Esophagus mucosa (tissue), 1 donor: ENCODE data around the gene CD36. TPM values are rescaled to one million over a fixed set of nuclear protein-coding genes. Genes with fewer than 3 reads are reported as not detected.

Experiments used
- ATAC-seq: fragments of 200-7000 bp; cut with Tn5 transposase; one replicate; pipeline ENCODE4 v1.9.1; 2020
- total RNA-seq: library from RNA; stranded (reverse); gene quantifications from one replicate; pipeline ENCODE4 v1.2.4, GENCODE V29; 2023
- donor health status: DM: yes; HTN: yes; CAD: no.

The CD36 gene
- total RNA-seq, result 4.2 TPM

DNA sequence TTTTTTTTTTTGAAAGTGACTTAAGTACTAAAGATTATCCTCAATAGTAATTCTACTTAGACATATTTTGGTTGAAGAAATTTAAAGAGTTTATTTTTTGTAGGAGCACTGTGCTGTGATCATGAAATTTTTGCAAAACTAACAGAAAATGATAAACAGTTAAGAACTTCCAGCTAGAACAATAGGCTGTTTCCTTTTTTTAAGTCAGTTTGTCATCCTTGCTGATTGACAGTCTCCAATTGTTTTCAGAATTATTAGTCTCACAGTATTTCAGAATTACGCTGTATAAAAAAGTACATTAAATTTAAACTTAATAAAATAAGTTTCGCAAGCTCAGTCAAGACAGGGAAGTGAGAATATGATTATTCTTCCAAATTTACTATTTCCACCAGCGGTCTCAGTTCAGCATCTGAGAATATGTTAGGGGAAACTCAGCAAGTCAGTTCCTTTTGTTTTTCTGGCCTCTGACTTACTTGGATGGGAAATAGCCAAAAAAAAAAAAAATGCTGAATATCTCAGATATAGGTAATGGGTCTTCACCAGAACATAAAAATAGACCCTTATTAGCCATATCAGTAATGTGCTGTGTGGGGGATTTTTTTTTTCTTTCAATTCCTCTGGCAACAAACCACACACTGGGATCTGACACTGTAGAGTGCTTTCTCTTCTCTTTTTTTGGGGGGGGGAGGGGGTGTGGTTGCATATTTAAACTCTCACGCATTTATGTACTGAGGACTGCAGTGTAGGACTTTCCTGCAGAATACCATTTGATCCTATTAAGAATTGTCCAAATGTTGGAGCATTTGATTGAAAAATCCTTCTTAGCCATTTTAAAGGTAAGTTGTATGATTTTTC lies at the start of gene CD36:
Gene CD36, plus strand, starts transcription at position 732 of the 855 bp plus-strand sequence. CDS start 8,099 bp downstream, outside the sequence.
- no peak for ATAC-seq

- no peak for ATAC-seq
These were observed 48.8 kb upstream of the CD36 start for GRCh38 chr7:80589631-80590030.

DNA sequence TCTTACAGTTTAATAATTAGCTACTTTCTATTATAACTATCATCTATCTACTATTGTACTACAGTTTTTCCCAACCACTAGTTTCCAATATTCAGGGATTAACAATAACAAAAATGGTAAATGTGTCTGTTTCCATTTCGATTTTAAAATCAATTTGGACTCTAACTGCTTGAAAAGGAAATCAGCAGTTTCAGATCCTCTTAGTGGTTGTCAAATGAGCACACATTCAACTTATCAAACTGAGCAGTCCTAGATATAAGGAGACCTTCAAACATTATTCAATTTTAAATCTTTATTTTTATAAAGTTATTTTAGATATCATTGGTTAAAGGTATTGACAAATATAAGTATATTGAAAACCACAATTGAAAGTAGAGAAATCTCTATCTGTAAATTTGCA lies 46.8 kb upstream of the CD36 start:
- no peak for ATAC-seq

- no peak for ATAC-seq
These were observed 44.4 kb upstream of the CD36 start for GRCh38 chr7:80593869-80594586.

GRCh38 chr7:80596933-80597517 lies 41.4 kb upstream of the CD36 start:
- ATAC-seq, result no peak

DNA sequence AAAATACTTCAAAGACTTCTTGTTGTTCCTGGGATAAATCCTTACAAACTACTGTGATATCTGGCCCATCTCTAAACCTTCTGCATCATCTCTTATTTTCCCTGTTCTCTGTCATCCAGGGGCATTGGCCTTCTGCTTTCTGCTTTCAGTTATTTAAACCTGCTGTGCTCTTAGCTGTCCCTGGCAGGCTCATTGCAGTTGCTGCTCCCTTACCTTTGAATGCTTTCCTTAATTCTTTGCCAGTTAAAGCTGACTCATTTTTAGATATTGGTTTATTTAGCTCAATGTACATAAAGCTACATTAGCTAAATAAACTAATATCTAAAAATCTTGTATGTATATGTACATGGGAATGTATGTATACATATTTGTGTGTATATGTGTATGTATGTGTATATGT lies 40.6 kb upstream of the CD36 start:
- ATAC-seq, result no peak

DNA sequence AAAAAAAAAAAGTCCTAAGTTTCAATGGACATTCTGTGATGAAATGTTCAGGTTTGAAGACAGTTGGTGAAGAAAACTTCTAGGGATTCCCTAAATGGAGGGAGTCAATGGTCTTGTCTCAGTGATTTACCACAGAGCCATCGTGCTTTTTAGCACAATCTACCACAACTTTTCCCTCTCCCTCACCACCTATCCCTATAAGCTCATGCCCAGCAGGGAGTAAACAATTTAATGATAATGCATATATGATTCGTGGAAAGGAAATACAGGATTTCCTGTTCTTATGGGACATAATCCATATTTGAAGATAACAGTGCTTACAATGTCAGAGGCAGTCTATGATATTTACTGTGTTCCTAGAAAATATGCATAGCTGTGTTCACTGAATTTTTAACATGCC lies 38.4 kb upstream of the CD36 start:
- no peak for ATAC-seq

- ATAC-seq, result no peak
These were observed 36.4 kb upstream of the CD36 start for GRCh38 chr7:80601999-80602398.

GRCh38 chr7:80603940-80604339 lies 34.5 kb upstream of the CD36 start:
- no peak for ATAC-seq

- ATAC-seq, result no peak
These were observed 34.0 kb upstream of the CD36 start for GRCh38 chr7:80604436-80604835.

- ATAC-seq, result no peak
These were observed 31.3 kb upstream of the CD36 start for GRCh38 chr7:80607136-80607535.

GRCh38 chr7:80608336-80608735 lies 30.1 kb upstream of the CD36 start:
- no peak for ATAC-seq

GRCh38 chr7:80609751-80610150 lies 28.7 kb upstream of the CD36 start:
- no peak for ATAC-seq

- no peak for ATAC-seq
These were observed 27.1 kb upstream of the CD36 start for GRCh38 chr7:80611353-80611752.

- ATAC-seq, result no peak
These were observed 26.7 kb upstream of the CD36 start for GRCh38 chr7:80611779-80612178.

DNA sequence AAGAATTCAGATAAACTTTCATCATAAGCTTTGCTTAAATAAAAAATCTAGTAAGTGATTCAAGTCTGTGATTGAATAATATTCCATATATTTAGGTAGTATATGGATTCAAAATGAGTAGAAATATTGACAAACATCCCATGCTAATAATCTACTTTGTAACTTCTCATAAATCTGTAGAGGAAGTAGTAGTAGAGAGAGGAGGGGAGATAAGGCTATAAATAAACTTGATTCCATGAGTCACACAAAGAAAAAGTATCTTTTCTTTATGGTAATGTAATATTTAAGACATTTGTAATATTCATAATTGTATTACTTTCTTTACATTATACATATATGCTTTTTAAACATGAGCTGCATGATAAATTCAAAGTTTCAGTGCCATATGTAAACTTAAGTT lies 25.6 kb upstream of the CD36 start:
- ATAC-seq, result no peak

- no peak for ATAC-seq
These were observed 24.9 kb upstream of the CD36 start for GRCh38 chr7:80613519-80613918.

DNA sequence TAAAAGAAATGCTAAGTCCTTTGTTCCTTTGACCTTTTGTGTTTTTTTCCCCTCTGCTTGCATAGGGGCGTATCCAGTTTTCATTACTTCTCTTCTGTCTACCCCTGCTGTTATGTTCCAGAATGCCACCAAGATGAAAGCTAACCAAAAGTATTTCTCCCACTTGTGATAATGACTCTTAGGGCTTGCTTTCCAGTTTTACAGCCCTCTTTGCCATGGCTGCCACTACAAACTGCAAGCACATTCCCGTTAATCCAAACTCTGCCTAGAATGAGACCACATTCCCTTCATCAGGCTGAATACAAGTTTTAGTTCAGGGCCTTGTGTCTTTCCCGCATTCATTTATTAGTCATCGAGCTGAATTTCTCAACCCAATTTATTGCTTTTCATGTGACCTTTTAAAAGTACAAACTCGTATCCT lies 23.6 kb upstream of the CD36 start:
- ATAC-seq, result no peak

- no peak for ATAC-seq
These were observed 20.3 kb upstream of the CD36 start for GRCh38 chr7:80618096-80618495.

GRCh38 chr7:80619741-80620140 lies 18.7 kb upstream of the CD36 start:
- ATAC-seq, result no peak

- ATAC-seq, result peak; percentile 25
These were observed 15.9 kb upstream of the CD36 start for GRCh38 chr7:80622541-80622940.

DNA sequence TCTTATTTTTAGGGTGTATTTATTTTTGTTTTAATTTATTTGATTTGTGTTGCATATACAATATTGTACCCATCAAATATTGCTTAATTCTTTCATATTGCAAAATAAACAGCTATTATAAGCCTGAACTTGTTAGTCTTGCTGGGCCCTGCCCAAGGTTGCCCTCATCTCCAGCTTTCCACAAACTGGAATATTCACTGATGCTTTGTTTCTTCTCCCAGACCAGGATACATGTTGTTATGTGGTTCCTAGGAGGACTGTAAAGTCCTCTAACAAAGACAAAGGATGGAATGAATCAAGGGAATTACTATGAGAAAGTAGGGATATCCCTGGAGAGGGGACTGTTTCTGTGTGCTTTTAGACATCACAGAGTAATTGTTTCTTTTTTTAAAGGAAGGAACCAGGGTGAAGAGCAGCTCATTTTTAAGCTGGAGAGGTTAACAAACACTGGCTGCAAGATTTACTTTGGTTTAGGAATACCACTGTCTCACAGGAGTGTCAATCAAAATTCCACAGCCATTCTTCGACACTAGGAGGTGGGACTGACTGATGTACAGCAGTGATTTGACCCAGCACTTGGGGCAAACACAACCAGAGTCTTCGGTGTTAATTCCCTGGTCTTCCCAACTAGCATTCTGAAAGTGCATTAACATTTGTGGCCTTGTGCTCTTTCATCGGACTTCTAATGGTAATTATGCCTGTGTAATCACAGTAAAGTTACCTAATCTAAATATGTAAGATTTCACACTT lies 14.8 kb upstream of the CD36 start:
- ATAC-seq, result peak; percentile 76

- ATAC-seq, result no peak
These were observed 13.7 kb upstream of the CD36 start for GRCh38 chr7:80624763-80625162.
